DMS79 (cell line): ENCODE data around the gene ZNG1B.
"Not testable (repeated sequence)": the region's sequence is repeated elsewhere in the genome, so short reads cannot be mapped to it uniquely, and the experiment has no call there.

Experiments used
- DNase-seq: peaks from one replicate; lab custom pipeline; 2025; lab: John Stamatoyannopoulos, UW

The ZNG1B gene

DNA sequence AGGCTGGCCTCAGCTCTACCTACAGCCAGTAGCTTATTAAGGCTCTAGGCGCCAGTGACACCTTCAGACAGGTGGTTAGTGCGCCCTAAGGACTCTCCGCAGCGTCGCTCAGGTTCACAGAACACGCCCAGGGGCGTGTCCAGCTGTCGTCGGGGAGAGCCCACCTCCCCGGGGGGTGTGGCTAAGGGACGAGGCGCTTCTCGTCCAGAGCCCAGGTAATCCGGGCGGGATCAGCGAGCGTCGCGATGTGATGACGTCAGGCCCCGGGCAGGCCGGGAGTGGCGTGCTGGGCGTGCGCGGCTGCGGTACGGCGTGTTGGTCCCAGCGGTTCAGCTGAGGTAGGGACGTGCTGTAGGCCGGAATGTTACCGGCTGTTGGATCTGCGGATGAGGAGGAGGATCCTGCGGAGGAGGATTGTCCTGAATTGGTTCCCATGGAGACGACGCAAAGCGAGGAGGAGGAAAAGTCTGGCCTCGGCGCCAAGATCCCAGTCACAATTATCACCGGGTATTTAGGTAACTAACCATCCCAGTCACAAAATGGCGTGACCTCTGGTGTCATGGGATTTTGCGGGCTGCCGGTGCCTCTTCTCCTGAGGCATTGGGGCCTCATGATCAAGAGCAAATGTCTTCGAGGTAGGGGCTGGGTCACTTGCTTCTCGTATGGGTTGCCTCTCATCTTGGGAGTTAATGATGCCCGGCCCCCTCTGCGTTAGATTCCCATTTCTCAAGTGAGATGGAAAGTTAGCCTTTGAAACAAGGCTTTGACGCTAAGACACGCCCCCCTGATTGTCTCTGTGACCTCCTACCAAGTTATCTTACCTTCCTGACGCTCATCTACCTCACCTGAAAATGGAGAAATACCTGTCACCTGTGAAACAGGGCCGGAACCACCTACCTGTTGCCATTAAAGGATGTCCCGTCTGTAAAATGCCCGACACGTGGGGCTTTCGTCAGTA is at the start of gene ZNG1B:
Gene ZNG1B, plus strand, starts transcription at position 184 of the 958 bp plus-strand sequence. Its CDS starts 178 bp downstream, at position 362.
- not testable (repeated sequence) for DNase-seq

DNA sequence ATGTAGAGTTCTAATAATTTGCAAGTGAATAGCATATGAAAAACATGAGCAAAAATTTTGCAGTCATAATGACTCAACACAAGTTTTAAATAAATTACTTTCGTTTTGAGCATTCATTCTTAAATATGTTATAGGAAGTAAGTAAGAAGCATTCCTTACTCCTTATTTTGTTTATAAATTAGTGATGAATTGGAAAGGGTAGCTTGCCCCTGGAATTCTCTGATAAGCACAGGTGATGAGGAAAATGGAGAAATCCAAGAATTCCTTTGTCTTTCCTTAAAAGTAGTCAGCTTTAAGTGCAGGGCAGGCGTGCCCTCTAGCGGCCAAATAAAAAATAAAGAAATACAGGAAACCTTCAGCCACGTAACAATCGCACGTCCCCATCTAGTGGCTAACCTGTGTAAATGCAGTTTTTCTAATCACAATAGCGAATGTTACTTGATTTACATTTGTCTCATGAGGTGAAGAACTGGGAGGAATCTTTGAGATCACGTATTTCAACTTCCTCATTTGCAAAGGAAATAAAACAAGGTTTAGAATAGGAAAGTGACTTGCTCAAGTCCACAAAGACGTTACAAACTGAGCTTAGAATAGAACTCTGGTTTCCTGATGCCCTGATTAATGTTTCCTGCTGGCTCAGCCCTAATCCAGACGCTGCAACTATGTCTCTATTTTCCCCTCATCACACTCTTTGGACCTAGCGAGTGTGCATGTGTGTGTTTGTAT is 47.2 kb upstream of the ZNG1B start:
- no peak for DNase-seq

DNA sequence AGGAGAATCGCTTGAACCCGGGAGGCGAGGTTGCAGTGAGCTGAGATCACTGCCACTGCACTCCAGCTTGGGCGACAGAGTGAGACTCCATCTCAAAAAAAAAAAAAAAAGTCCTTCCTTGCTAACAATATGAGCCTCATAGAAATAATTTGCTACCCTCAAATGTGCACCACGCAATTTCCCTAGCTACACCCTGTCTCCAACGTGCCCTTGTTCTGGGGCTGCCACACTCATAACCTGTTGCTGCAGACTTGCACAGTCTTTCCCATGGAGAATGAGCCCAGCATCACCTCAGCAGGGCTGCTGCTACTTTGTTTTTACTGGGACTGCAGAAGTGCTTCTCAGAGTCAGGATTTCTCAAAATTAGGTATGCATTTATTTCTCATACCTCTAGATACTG is 46.4 kb upstream of the ZNG1B start:
- no peak for DNase-seq

DNA sequence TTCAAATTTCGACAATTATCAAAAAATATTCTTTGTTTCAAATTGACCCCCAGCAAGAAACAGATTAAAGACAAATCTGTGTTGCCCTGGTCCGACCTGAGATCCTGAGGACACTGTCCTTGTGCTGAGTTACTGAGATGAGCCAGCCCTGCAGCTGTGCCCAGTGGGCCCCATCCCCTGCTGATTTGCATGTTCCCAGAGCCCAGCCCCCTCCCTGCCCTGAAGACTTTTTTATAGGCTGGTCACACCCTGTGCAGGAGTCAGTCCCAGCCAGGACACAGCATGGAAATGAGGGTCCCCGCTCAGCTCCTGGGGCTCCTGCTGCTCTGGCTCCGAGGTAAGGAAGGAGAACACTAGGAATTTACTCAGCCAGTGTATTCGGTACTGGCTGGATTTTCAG is 31.4 kb upstream of the ZNG1B start:
- DNase-seq, result no peak

DNA sequence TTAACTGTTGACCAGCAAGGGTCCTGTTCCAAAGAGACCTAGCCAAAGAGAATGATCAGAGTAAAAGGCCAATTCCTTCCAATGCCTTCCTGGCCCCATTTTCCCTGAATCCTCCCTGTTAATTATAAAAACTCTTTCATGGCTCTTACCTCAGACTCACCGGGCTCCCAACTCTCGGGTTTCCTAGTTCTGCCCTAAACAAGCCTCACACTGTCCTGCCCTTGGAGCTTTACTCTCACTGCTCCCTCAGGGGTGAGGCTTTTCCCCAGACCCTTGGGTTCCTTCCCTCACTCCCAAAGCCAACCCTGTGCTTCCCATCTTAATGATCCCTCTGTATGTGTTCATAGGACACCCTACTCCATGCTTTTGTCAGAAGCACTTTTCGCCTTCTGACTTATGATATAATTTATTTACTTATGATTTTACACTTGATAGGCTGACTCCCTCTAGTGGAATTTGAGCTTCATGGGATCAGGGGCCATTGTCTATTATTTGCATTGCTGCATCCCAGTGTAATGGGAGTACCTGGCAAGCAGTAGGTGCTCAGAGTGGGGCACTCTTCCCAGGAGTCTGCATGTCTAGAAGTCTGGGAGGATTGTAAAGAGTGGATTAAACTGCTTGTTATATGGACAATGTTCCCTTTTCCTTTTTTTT is 29.9 kb upstream of the ZNG1B start:
- DNase-seq, result no peak

DNA sequence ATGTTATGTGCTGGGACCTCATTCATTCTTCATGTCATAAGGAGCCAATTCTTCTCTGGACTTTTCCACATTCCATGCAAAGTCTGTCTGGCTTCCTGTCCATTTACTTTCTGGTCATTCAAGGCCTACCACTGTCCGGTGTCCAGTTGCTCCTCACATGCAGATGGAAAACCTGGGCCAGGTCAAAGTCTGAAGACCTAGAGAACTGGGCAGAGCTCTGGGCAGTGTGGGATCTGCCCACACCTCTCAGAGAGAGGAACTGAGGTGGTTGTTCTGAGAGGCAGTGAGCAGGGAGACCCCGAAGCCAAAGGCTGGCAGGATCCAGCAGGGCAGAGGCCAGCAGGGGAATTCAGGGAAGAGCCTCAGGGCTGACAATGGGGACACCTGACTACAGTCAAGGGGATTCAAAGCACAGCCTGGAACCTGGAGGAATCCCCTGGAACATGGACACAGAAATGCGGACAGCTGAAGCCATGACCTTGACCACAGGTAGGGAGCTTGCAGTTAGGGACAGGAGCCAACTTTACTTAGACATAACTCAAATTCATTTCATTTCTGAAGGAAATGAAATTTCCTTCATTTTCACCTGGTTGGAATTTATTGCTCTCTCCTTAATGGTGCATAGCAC is 25.7 kb upstream of the ZNG1B start:
- DNase-seq, result not testable (repeated sequence)

DNA sequence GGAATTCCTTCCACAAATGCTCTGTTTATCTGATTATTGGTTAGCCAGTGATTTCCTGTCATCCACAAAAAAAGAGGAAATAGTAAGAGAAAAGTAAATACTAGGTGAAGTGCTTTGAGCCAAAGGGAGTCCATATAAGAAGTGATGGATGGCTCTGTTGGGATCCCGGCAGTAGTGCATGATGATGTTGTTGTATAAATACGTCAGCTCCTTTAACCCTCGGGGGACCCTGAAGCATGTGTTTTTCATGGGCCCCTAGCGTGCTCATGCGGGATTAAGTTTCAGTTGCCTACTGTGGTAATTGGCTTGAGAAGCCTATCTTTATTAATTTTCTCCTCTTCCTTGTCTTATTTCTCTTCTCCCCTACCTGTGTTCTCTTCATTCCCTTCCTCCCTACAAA is 24.7 kb upstream of the ZNG1B start:
- not testable (repeated sequence) for DNase-seq

DNA sequence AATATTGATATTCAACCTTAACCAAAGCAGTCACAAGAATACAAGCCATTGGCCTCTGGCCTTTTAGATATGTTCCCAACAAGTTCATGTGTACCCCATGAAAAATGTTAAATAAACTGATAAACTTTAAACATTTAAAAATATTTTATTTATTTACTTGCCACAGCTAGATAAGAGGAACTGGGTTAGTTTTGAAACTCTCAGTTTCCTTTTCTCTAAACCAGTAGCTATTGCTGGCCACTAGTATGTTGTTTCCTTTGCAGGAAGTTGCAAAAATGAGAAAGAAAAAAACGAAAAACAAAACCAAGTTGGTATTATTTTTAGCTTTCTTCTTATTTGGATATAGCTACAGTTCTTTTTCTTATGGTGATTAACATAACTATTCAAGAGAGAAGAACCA is 5.7 kb upstream of the ZNG1B start:
- not testable (repeated sequence) for DNase-seq

DNA sequence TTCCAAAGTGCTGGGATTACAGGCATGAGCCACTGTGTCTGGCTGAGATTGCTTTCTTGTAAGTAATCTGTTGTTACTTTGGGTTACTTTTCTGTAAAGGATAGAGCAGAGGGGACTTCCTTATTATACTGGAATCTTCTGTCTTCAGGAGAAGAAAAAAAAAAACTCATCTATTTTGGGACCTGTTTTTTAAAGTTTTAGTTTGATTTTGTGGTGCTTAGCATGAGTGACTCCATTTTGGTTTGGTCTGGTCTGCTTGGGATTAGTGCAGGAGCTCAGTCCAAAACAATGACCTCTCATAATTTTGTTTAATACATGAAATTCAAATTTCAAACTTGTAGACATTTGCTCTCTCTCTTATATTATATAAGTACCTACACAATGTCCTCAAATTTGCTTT is 4.0 kb upstream of the ZNG1B start:
- DNase-seq, result not testable (repeated sequence)

DNA sequence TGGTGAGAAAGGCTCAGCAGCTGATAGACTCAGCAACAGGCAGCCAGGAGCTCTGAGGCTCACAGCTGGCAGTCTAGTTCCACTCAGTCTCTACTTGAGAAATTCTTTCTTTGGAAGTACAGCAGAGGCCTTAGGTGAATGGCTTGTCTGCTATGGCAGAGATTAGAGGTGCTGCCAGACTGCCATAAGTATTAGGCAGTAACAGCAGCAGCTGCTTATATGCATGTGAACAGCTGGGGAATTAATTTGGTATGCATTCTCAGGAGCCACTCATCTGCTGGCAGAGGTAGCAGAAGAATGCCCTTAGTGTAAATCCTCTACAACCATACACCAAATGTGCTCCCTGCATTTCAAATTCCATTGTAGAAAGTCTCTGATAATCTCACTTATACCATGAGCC is 28.3 kb downstream of the ZNG1B start:
- DNase-seq, result not testable (repeated sequence)

DNA sequence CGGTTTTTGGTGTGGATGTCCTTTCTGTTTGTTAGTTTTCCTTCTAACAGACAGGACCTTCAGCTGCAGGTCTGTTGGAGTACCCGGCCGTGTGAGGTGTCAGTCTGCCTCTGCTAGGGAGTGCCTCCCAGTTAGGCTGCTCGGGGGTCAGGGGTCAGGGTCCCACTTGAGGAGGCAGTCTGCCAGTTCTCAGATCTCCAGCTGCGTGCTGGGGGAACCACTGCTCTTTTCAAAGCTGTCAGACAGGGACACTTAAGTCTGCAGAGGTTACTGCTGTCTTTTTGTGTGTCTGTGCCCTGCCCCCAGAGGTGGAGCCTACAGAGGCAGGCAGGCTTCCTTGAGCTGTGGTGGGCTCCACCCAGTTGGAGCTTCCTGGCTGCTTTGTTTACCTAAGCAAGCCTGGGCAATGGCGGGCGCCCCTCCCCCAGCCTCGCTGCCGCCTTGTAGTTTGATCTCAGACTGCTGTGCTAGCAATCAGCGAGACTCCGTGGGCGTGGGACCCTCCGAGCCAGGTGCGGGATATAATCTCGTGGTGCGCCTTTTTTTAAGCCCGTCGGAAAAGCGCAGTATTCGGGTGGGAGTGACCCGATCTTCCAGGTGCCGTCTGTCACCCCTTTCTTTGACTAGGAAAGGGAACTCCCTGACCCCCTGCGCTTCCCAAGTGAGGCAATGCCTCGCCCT is 39.3 kb downstream of the ZNG1B start:
- DNase-seq, result not testable (repeated sequence)

DNA sequence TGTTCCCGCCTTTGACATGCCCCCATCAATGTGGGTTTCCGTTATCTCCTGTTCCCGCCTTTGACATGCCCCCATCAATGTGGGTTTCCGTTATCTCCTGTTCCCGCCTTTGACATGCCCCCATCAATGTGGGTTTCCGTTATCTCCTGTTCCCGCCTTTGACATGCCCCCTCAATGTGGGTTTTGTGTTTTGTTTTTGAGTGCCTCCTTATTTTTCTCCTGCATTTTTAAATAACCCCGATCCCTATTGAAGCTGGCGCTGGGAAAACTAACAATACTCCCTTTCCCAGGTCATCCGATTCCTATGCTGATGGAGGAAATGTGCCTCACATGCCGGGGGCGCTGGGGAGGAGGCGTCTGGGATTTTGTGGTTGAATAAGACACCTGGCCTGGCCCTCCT is 59.0 kb downstream of the ZNG1B start:
- DNase-seq, result not testable (repeated sequence)

DNA sequence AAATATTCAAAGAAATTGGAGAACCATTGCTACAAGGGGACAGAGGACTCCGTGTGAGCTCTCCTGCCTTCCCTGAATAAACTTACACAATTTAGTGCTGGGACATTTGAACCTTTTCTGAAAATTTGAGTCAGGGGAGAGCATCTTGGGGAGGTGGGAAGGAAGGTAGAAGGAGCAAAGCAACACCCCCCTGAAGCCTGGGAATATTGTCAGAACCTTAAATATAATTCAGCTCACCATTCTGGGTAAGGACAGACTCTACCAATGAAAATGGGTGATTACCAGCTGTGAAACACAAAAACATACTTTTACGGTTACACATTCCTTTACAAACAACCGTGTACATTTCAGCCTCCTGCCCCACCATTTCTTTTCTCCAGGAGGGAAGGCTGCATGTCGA is 60.9 kb downstream of the ZNG1B start, which contains the start of gene FOXD4L1:
Gene FOXD4L1, plus strand, starts transcription at position 301 of the 400 bp plus-strand sequence. CDS start 592 bp downstream, outside the sequence.
- not testable (repeated sequence) for DNase-seq

DNA sequence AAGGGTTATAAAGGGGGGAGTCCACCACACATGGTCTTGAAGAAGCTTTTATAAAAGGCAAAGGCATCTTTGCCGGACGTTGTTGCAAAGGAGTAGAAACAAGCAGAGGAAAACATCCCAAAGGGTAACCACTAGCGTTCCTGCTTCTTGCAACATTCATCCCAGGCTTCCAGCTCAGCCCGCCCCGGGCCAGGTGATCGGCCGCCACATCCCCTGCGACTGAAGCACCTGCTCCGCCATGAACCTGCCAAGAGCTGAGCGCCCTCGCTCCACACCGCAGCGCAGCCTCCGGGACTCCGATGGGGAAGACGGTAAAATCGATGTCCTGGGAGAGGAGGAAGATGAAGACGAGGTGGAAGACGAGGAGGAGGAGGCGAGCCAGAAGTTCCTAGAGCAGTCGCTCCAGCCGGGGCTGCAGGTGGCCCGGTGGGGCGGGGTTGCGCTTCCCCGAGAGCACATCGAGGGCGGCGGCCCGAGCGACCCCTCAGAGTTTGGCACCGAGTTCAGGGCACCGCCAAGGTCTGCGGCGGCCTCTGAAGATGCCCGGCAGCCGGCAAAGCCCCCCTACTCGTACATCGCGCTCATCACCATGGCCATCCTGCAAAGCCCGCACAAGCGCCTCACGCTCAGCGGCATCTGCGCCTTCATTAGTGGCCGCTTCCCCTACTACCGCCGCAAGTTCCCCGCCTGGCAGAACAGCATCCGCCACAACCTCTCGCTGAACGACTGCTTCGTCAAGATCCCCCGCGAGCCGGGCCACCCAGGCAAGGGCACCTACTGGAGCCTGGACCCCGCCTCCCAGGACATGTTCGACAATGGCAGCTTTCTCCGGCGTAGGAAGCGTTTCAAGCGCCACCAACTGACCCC is 61.8 kb downstream of the ZNG1B start:
- not testable (repeated sequence) for DNase-seq

DNA sequence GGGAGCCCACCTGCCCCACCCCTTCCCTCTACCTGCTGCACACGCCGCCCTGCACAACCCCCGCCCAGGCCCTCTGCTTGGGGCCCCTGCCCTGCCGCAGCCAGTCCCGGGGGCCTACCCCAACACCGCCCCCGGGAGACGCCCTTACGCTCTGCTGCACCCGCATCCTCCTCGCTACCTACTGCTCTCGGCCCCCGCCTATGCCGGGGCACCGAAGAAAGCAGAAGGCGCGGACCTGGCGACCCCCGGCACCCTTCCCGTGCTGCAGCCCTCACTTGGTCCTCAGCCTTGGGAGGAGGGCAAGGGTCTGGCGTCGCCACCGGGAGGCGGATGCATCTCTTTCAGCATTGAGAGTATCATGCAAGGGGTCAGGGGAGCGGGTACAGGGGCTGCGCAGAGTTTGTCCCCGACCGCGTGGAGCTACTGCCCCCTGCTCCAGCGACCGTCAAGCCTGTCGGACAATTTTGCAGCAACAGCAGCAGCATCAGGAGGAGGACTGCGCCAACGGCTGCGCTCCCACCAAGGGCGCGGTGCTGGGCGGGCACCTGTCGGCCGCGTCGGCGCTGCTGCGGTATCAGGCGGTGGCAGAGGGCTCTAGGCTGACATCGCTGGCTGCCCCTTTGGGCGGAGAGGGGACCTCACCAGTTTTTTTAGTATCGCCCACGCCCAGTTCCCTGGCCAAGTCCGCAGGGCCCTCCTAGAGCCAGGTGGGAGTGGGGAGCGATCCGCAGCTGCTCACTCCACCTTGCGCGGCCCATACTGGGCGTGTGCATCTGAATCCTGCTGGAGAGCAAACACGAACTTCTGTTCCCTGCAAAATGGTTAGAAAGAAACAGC is 62.6 kb downstream of the ZNG1B start:
- not testable (repeated sequence) for DNase-seq

DNA sequence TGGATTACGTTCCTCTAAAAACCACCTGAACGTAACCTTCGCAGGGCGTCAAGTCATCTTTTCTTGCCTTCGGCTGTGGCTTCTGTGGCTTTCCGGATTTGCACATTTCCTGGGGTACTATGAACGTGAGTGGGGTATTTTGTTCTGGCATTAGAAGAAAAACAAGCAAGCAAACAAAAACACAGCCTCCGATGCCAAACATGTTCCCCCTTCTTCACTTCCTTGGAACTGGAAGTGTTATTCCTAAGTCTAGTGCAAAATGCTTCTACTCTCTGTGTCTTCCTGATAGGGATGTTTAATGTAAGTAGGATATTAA is 63.2 kb downstream of the ZNG1B start:
- not testable (repeated sequence) for DNase-seq

DNA sequence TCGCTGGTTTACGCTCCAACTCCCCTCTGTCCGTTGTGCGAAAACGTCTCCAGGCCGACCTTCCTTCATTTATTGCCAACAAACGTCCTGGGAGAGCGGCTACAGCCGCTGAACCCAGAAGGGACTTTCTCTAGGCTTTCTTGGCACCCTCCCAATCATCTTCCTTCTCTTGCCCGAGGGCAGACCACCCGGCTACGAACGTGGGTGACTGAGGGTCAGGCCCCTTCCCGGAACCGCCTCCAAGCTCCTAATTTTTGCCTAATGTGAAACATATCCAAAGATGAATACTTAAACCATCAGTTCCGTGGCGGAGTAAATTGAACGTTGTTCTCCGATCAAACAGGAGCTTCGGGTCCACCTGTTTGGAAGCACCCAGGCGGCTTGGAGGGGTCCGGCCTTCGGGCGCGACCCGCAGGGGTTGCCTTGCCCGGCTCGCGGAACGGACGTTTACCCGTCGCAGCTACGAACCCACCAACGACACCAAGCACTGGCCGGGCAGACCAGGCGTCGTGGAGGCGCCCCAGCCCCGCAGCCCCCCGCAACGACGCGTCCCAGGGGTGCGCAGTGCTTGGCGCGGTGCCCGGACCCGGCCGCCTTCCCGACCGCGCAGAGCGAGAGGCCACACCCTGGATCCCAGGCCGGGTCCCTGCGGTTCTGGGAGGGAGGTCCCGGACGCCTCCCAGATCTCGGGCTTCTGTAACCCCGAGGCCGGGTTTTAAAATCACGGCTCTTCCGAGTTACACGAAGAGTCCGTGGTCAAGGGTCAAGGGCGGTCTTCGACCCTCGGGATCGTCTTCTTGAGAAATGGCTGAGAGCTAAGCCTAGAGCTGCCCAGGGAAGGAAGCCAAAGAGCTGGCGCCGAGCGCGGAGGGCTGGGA is 65.0 kb downstream of the ZNG1B start:
- DNase-seq, result not testable (repeated sequence)
